Measurements from ENCODE around the gene UCK2.

Gene UCK2

DNA sequence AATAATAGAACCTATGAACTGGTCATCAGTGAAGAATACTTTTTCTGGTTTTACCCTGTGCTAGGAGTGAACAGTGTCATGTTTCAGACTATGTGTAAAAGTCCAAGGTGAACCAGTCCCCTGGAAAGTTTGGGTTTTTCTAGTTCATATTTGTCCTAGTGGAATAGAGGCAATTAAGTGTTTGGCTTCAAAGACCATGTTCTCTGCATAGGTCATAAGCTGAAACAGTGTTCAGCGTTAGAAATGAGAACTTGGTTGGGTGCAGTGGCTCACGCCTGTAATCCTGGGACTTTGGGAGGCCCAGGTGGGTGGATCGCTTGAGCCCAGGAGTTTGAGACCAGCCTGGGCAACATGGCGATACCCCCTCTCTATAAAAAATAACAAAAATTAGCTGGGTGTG lies 77.5 kb downstream of the UCK2 start:
- no peak for DNase-seq

DNA sequence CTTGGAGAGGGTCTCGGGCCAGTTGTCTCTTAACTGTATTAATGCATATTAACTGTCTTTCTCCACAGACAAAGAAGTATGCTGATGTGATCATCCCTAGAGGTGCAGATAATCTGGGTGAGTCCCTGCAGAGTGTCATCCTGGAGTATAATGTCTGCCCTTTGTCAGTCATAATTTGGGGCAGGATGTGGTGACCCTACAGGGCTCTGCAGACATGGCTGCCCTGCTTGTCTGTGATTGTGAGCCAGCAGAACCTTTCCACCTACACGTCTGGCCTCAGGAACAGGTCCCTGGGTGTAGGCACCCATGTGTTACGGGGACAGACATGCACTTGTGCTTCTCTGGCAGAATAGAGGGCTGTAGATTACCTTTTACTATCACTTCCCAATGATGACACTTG lies 78.4 kb downstream of the UCK2 start:
- DNase-seq, result no peak

DNA sequence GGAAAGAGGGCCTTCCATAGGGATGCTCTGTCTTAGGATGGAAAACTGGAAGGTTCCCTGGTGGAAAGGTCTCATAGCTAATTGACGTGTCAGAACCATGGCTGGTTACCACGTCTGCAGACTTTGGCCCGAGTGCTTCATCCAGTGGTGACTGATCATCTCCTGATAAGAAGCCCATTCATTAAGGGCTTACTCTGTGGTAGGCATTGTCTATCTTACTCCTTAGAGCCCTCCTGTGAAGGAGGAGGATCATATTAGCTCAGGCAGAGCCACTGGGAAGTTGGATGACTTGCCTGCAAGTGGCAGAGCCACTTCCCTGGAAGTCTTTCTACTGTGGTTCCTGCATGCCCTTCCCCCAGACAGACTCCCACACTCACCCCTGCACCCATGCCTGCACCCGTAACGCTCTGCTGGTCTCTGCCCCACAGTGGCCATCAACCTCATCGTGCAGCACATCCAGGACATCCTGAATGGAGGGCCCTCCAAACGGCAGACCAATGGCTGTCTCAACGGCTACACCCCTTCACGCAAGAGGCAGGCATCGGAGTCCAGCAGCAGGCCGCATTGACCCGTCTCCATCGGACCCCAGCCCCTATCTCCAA lies 79.9 kb downstream of the UCK2 start:
- DNase-seq, result no peak

DNA sequence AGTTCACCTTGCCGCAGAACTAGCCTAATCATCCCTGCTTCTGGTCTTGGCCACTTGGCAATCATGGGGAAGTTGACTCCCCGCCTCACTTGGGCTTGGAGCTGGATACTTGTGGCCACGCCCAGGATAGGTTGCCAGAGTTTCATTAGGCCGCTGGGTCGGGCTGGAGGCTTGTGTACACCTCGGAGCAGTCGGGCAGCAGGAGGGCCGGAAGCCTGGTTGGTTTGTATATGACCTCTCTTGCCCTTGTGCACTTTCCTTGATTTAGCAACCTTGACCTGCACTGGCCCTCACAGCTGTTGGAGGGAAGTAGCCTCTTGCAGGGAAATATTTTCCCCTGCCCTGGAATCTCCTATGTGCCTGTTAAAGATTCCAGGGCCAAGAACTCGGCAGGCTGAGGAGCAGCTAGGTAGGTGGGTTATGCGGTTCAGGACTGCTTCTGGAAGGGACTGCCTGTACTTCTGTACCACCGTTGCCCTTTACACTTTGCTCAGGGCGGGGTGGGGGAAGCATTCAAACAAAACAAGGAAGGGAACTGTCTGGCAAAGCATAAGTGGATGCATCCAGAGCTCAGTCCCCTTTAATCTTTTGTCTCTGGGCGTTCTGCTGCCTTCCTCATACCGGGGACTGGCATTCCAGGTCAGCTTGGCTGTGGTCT lies 83.5 kb downstream of the UCK2 start:
- no peak for DNase-seq

DNA sequence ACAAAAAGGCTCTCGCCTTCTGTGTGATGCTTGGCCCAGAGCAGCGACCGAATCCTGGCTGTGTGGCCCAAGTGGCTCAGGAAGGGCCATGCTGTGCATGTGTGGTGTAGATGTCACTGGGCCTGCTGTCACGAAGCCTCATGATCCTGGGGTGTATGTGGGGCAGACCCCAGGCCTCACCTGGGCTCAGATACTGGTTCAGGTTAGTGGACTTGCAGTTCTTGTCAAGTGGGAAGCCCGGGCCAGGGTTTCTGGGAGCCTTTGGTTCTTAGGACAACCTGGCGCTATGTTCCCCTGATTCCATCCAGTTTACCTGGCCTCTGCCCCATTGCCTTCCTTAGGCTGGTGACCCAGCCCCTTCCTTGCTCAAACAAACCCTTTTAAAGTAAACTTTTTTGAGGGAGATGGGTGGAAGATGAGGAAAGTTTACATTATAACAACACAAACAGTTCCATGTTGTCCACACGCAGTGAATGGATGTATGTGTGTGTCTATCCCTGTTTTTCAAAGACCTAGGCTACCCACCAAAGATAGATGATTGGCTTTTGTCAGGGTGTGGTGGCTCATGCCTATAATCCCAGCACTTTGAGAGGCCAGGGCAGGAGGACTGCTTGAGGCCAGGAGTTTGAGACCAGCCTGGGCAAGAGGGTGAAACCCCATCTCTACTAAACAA lies 84.3 kb downstream of the UCK2 start:
- no peak for DNase-seq

DNA sequence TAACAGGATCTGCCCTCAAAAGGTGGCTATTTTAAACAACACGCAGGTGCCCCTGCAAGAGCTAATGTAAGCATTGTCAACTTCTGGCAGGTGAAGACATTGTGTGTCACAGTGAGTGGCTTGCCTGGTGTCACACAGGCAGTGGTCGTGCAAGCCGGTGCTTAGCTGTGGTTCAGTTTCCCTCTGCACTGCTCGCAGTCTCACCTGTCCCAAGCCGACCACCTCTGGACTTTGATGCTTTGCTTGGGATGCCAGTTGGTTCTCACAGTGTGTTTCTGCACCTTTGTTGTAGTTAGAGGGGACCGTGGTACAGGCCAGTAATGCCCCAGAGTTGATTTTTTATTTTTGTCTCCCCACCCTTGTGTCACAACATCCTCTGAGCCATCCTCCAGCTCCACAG lies 85.2 kb downstream of the UCK2 start:
- no peak for DNase-seq

DNA sequence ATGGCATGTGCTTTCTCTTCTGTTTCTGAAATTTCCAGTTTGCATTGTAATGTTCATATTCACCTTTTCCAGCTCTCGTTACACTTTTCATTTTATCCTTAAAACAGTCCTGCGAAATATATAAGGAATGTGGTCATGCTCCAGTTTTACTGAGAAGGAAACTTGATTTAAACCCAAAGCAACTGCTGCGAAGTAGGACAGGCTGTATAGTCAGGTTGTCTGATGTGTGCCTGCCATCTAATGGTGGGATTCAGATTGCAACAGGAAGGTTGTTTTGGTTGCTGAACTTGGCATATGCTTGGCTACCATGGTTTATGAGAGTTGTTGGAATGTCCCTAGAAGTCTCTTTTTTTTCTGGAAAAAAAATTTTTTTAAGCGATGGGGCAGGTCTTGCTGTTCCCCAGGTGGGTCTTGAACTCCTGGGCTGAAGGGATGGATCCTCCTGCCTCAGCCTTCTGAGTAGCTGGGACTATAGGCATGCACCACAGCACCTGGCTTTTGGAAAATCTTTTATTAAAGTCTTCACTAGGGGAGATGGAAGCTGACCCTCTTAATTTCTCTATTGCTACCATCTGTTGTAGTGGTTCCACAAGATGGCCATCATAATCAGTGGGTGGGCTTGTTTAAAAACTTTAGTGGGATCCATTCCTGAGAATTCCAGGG lies 86.9 kb downstream of the UCK2 start:
- peak; percentile 53 to 77 for DNase-seq

DNA sequence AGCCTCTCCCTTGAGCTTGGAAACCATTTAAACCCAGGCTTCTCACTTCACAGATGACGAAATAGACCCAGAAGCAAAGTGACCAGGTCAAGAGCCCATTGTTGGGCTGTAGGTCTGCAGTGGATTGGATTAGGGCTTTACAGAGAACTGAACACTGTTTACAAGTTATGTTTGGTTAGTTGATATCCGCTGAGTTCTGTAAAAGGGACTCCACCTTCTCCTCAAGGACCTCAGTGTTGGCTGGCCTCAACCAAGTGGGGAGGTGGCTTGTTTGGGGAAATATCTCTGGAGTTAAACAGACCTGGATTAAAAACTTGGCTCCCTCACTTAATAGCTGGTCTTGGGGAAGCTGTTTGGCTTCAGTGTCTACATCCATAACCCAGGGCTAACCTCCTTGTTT lies 88.1 kb downstream of the UCK2 start:
- DNase-seq, result no peak

DNA sequence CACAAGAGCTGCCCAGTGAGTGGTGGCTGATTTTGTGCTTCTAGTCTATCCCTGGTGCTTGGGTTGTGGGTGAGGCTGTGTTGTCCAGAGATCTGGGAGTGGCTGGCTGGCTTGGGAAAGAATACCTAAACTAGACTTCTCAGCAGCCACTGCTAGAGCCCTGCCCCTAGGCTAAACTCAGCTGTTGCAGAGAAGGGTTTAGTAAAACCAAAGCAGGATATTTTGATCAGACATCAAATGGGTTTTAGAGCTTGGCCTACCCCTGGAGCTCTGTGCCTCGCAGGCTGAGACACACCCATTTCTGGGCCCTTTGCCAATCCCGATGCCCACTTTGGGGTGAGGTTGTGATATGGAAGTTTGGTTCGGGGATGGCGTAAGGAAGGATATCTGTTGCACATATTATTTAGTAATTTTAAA lies 88.5 kb downstream of the UCK2 start:
- DNase-seq, result no peak

DNA sequence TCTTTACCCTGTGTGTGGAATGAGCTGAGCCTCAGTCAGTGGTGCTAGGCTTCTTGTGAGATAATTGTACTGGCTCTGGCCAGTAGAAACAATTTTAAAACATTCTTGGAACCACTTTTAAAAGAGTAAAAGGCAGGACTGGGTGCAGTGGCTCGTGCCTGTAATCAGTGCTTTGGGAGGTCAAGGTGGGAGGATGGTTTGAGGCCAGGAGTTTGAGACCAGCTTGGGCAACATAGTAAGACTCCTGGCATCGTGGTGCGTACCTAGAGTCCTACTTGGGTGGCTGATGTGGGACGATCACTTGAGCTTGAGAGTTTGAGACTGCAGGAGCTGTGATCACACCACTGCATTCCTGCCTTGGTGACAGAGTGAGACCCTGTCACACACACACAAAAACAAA lies 89.8 kb downstream of the UCK2 start:
- no peak for DNase-seq

DNA sequence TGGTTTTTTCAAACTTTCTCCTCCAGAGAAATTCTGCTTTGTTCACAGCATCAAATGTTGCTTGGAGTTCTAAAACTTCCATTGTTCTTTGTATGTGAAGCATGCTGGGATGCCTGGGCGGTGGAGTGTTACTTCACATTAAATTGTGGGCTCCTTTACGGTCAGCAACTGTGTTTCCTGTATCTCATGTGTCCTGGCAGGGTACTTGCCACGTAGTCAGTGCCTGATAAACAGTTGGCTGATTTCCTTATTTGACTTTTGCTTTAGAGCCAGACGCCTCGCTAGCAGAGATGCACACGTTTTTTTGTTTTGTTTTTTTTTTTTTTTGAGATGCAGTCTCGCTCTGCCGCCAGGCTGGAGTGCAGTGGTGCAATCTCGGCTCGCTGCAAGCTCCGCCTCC lies 96.7 kb downstream of the UCK2 start:
- DNase-seq, result no peak

DNA sequence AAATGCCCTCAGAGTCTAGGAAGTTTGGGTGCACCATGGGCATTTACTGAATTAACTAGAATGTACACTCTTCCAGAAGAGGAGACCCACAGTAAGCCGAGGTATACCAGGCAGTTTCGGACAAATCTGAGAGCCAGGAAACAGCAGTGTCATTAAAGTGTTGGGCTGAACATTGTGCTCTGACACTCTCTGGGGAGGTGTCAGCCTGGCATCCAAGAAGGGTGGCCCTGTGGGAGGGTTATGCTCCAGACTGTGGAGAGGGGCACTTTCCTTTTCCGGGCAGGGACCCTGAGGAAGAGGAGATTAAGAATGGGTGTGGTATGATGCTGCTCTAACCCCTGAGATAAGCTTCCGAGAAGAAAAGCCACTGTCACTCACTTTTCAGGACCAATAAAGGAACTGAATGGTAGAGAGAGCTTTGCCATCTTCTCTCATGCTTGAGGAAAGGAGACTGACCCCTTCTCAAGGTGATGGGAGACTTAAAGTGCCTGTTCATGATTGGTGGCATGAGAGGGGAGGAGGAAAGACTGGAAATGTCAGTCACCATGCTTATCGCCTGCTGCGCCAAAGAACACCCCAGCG lies 98.2 kb downstream of the UCK2 start:
- no peak for DNase-seq

DNA sequence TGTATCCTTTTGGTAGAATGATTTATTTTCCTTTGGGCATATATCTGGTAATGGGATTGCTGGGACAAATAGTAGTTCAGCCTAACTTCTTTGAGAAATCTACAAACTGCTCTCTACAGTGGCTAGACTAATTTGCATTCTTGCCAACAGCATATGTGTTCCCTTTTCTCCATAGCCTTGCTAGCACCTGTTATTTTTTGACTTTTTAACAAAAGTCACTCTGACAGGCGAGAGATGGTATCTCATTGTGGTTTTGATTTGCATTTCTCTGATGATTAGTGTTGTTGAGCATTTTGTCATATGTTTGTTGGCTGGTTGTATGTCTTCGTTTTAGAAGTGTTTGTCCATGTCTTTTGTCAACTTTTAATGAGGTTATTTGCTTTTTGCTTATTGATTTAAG lies 99.8 kb downstream of the UCK2 start:
- DNase-seq, result no peak

DNA sequence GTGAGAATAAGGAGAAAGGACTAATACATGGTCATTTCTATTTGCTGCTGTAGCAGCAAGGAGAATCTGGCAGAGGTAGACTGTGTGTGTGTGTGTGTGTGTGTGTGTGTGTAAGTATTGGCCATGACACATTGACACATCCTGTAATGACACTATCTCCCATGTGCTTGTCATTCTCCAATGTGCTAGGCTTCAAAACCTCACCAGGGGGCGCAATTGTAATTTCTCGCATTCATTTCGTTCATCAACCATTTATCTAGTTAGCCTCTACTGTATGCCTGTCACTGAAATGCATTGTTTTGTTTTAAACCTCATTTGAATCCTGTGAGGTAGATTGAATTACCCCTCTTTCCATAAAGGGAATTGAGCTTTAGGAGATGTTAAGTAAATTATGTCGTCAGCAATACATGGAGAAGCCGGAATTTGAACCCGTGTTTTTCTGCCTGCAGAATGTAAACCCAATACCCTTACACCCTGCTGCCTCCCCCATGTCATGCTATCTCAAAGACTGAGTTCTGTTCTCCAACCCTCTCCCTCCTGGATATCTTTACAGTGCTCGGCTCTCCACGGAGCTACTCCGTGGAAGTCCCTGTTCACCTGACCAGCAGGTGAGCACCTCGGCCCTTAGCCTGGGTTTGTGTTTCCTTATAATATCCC lies 100.8 kb downstream of the UCK2 start:
- DNase-seq, result peak in 1 of 2 donors; percentile 10

DNA sequence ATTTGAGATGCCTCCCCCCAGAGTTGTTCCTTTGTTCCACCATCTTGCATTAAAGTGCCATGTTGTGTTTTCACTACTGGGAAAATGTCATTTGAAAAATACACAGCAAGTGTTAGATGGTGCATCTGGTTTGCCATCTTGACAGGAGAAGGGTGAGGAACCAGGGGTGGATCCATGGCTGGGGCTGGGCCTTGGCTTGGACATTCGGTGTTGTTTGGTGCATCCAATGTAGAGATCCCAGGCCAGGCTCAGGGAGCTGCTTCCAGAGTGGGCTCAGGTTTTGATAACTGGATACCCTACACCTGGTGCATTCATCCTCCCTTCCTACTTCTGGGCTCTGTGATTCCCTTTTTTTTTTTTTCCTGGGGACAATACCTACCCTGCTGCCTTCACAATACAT lies 103.5 kb downstream of the UCK2 start:
- DNase-seq, result no peak

DNA sequence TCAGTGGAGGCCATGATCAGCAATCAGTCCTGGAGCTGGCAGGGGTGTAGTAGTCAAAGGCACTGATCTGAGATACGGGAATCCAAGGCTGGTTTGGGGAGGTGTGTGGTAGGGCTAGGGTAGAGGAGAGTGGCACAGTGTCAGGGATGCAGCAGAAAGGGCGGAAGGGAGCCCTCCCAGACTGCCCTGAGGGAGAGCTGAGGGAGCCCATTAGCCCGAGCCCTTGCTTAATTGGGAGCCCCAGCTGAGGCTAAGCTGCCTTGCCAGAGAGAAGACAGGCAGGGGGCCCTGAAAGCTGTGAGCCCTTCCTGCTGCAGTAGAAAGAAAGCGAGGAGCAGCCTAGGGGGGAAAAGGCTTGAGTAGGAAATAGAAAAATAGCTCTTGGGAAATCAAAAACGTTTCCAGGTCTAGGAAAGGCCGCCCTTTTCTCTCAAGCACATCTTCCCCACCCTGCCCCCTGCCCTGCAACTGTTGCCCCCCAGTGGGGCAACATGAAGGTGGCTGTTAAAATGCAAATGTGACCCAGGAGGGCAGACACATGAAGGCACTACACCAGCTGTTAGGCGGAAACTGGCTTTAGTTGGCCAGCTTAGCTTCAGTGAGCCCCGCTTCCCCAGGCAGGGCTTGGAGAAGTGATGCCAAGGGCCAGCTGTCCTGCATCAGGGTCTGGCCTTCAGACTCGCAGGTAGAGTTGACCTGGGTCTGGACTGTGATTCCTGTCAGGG lies 106.2 kb downstream of the UCK2 start:
- DNase-seq, result no peak

DNA sequence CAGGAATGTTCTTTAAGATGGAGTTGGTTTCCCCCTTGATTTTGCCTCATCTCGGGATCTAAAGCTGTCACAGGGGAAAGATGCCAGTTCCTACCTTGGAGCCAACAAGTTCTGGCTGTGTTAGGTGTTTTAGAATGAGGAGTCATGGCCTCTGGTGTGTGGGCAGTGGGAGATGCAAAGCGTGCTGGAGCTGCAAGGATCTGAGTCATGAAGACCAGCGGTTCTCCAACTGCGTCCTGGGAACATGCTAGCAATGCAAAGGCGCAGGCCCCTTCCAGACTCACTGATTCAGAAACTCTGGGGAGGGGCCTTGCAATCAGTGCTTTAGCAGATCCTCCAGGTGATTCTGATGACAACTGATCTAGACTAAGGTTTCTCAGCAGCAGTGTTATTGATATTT lies 109.1 kb downstream of the UCK2 start:
- DNase-seq, result peak in 1 of 2 donors; percentile 11

DNA sequence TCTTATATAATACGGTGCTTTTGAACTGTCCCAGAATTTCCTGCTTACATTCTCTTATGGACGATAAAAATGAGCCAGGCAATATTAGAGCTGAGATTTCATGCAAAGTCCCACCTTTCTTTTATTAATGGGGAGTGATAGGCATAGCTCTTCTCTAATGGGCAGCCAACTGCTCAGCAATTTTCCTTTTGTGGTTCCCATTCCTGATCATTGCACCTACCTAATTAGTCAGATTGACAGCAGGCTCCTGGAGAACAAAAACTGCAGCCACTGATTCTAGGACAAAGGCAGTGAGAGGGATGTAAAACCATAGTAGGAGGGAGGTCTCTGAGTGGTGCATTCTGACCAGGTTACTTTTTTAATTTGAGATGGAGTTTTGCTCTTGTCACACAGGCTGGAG lies 110.4 kb downstream of the UCK2 start:
- no peak for DNase-seq

DNA sequence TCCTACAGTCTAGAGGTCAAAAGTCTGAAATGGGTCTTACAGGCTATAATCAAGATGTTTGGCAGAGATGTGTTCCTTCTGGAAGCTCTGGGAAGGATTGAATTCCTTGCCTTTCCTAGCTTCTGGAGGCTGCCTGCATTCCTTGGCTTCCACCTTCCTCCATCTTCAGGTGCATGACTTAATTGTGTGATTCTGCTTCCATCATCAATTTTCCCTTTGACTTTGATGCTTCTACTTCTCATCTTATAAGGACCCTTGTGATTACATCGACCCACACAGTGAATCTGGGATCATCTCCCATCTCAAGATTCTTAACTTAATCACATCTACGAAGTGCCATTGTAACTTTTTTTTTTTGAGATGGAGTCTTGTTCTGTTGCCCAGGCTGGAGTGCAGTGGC lies 111.4 kb downstream of the UCK2 start:
- DNase-seq, result no peak

DNA sequence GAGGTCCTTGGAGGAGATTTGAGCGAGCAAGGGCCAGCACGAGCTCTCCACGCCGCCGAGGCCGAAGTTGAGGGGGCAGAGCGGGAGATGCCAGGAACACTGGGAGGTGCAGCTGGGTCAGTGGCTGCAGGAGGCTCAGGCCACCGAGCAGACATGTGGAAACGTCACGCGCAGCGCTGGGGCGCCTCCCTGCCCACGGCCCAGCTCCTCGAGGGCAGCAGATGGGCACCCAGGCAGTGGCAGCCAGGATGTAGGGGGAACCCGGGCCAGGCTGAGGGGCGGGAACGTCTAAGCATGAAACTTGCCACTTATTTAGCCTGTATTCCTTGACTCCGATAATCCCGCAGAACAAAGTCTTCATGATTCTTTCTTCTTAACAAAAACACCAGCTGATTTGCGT lies 114.1 kb downstream of the UCK2 start:
- no peak for DNase-seq

DNA sequence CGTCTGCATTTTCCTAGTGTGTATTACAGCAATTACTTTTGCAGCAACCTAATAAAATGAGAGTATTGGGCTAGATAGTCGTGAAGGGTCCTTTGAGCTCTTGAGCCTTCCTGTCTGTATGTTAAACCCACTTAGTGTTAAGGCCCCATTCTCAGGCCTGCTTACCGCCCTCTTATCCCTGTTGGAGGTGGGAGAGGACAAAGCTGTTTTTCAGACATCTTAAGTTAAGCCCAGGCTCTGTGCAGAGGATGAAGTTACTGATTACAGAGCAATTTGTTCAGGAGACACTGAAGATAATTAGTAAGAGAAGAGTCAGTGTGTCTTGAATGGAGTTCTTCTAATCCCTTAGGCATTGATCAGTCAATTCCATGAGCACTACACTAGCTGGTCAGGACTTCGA lies 114.6 kb downstream of the UCK2 start:
- no peak for DNase-seq

DNA sequence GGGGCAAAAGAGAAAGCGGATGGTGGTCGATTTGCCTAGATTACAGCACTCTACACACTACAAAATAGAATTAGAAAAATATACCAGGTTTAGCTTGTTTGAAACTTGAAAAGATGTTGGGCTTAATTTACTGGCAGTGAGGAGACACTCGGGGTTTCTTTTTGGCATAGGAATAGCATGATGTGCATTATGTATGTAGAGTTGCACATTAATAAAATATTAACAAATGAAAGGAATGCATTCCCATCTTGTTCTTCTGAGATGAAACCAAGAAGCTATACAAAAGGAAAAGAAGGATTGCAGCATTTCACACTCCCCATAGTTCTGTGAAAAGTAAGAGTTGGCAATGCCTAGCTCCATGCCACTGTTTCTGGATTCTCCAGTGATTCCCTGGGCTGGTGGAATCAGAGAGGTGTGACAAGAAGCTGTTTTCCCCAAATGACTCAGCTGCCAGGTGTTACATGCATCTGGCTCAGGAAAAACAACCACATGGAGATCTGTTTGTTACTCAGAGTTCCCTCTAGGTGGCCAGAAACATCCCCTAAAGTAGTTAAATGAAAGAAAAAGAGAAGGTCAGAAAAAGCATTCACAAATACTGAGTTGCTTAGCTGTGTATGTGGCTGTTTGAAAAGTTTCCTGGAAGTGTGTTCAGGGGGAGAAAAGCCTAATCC lies 115.6 kb downstream of the UCK2 start:
- DNase-seq, result no peak

Data from hippocampal formation (tissue), 2 donors.